SU-DHL-6 (cell line): ENCODE data around the gene SHOX.

Experiments
- H2AFZ ChIP-seq: fragments of 200-600 bp; sonication (generic); 2 replicates; pipeline ENCODE4 v1.6.1; 2014; ENCODE audit warnings: low read depth, mild to moderate bottlenecking, moderate library complexity, mixed read lengths, antibody characterized with exemption, low read length; ENCODE audit not compliant: severe bottlenecking
- H3F3A ChIP-seq: fragments of 200-600 bp; shearing (Covaris generic); 2 replicates; pipeline ENCODE4 v1.6.0; 2016; ENCODE audit warnings: antibody characterized with exemption, mild to moderate bottlenecking; ENCODE audit not compliant: insufficient read depth
- H3K27ac ChIP-seq: fragments of 200-600 bp; sonication (generic); 2 replicates; pipeline ENCODE4 v1.5.1; 2016; ENCODE audit warnings: low read depth, mild to moderate bottlenecking, low read length, moderate library complexity, mixed read lengths
- H3K27me3 ChIP-seq: fragments of 200-600 bp; sonication (generic), shearing (Covaris generic); 2 replicates; pipeline ENCODE4 v1.6.0; 2014; ENCODE audit warnings: mild to moderate bottlenecking, low read length
- H3K36me3 ChIP-seq: fragments of 200-600 bp; sonication (generic); 2 replicates; pipeline ENCODE4 v1.6.1; 2014; ENCODE audit warnings: mild to moderate bottlenecking, low read length, mixed read lengths
- H3K4me2 ChIP-seq: fragments of 300-600, 200-600 bp; shearing (Covaris generic), sonication (generic); 2 replicates; pipeline ENCODE4 v1.6.0; 2014; ENCODE audit warnings: low read length, low read depth, mild to moderate bottlenecking; ENCODE audit not compliant: poor library complexity, severe bottlenecking
- H3K4me3 ChIP-seq: fragments of 200-600 bp; sonication (generic); 2 replicates; pipeline ENCODE4 v1.5.1; 2014; ENCODE audit warnings: antibody characterized with exemption, low read length, mild to moderate bottlenecking, mixed read lengths; ENCODE audit not compliant: insufficient read depth, poor library complexity, severe bottlenecking
- H3K79me2 ChIP-seq: fragments of 200-600 bp; sonication (generic); 2 replicates; pipeline ENCODE4 v1.6.1; 2014; ENCODE audit warnings: mild to moderate bottlenecking, low read length, moderate library complexity; ENCODE audit not compliant: insufficient read depth
- H3K9ac ChIP-seq: fragments of 200-600 bp; sonication (generic); 2 replicates; pipeline ENCODE4 v1.7.0; 2014; ENCODE audit warnings: mild to moderate bottlenecking, low read length
- H3K9me2 ChIP-seq: fragments of 200-600 bp; sonication (generic); replicated peaks from 2 replicates; pipeline ENCODE4 v1.6.1; 2014; ENCODE audit warnings: low read length; ENCODE audit not compliant: insufficient read depth
- H3K9me3 ChIP-seq: fragments of 200-600 bp; sonication (generic); 2 replicates; pipeline ENCODE4 v1.6.1; 2014; ENCODE audit warnings: low read length, mixed read lengths; ENCODE audit not compliant: insufficient read depth
- H4K20me1 ChIP-seq: fragments of 200-600 bp; sonication (generic); 2 replicates; pipeline ENCODE4 v1.6.1; 2014; ENCODE audit warnings: low read depth, mild to moderate bottlenecking, antibody characterized with exemption, low read length, moderate library complexity, mixed read lengths
- EZH2phosphoT487 ChIP-seq: fragments of 200-600 bp; sonication (generic), shearing (Covaris generic); conservative IDR thresholded peaks from 2 replicates; pipeline ENCODE4 v1.6.1; 2018; ENCODE audit warnings: mild to moderate bottlenecking, antibody characterized with exemption, low read length, moderate library complexity, mixed read lengths
- TF ChIP-seq, protein P1 (sequence below): fragments of 200-600 bp; sonication (generic); IDR thresholded peaks from one replicate; pipeline ENCODE4 v1.5.1; 2017; ENCODE audit warnings: antibody characterized with exemption, mild to moderate bottlenecking, low read length, moderate library complexity; ENCODE audit not compliant: insufficient read depth, poor library complexity, severe bottlenecking

The SHOX gene

DNA sequence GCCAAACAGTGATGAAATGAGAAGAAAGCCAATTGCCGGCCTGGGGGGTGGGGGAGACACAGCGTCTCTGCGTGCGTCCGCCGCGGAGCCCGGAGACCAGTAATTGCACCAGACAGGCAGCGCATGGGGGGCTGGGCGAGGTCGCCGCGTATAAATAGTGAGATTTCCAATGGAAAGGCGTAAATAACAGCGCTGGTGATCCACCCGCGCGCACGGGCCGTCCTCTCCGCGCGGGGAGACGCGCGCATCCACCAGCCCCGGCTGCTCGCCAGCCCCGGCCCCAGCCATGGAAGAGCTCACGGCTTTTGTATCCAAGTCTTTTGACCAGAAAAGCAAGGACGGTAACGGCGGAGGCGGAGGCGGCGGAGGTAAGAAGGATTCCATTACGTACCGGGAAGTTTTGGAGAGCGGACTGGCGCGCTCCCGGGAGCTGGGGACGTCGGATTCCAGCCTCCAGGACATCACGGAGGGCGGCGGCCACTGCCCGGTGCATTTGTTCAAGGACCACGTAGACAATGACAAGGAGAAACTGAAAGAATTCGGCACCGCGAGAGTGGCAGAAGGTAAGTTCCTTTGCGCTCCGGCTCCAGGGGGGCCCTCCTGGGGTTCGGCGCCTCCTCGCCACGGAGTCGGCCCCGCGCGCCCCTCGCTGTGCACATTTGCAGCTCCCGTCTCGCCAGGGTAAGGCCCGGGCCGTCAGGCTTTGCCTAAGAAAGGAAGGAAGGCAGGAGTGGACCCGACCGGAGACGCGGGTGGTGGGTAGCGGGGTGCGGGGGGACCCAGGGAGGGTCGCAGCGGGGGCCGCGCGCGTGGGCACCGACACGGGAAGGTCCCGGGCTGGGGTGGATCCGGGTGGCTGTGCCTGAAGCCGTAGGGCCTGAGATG lies at the start of gene SHOX:
Gene SHOX, plus strand, starts transcription at position 180 of the 885 bp plus-strand sequence. Its CDS starts 107 bp downstream, at position 287.
- no peaks in the 10 kb centered on the region for H3K36me3 ChIP-seq
- no peak within 1 kb of the TSS for H3K4me3 ChIP-seq
- H3K27me3 ChIP-seq = no peaks in the 10 kb centered on the region
- no peaks in the 10 kb centered on the region for H3K79me2 ChIP-seq
- no peaks in the 10 kb centered on the region for H3K9me3 ChIP-seq
- no peak within 1 kb of the TSS for H3K9ac ChIP-seq
- H3K27ac ChIP-seq = no peak within 1 kb of the TSS
- no peaks in the 10 kb centered on the region for H4K20me1 ChIP-seq
- H3K9me2 ChIP-seq = no peaks in the 10 kb centered on the region
- H3K4me2 ChIP-seq = no peak within 1 kb of the TSS
- H3F3A ChIP-seq = no peaks in the 10 kb centered on the region
- no peak for TF ChIP-seq EZH2phosphoT487
- TF ChIP-seq, protein P1, sequence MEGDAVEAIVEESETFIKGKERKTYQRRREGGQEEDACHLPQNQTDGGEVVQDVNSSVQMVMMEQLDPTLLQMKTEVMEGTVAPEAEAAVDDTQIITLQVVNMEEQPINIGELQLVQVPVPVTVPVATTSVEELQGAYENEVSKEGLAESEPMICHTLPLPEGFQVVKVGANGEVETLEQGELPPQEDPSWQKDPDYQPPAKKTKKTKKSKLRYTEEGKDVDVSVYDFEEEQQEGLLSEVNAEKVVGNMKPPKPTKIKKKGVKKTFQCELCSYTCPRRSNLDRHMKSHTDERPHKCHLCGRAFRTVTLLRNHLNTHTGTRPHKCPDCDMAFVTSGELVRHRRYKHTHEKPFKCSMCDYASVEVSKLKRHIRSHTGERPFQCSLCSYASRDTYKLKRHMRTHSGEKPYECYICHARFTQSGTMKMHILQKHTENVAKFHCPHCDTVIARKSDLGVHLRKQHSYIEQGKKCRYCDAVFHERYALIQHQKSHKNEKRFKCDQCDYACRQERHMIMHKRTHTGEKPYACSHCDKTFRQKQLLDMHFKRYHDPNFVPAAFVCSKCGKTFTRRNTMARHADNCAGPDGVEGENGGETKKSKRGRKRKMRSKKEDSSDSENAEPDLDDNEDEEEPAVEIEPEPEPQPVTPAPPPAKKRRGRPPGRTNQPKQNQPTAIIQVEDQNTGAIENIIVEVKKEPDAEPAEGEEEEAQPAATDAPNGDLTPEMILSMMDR = no peak
- H2AFZ ChIP-seq = no peak within 1 kb of the TSS

DNA sequence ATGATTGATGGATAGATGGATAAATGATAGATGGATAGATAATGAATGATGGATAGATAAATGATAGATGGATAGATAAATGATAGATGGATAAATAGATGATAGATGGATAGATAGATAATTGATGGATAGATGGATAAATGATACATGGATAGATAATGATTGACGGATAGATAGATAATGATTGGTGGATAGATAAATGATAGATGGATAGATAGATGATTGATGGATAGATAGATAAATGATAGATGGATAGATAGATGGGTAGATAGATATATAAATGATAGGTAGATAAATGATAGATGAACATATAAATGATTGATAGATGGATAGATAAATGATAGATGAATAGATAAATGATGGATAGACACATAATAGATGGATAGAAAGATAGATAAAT lies 49.5 kb upstream of the SHOX start:
- Histone ChIP-seq H4K20me1 (no peaks in the 10 kb centered on the region), H3K27ac (no peak overlapping the region), H3K9me2 (no peaks in the 10 kb centered on the region), H3K4me3 (no peak overlapping the region), H3K9ac (no peak overlapping the region), H3F3A (no peaks in the 10 kb centered on the region), H3K4me2 (no peak overlapping the region), H3K79me2 (no peaks in the 10 kb centered on the region), H3K9me3 (no peaks in the 10 kb centered on the region), H3K27me3 (no peaks in the 10 kb centered on the region), H2AFZ (no peak overlapping the region), H3K36me3 (no peaks in the 10 kb centered on the region)
- TF ChIP-seq, protein P1 = no peak
- no peak for TF ChIP-seq EZH2phosphoT487

DNA sequence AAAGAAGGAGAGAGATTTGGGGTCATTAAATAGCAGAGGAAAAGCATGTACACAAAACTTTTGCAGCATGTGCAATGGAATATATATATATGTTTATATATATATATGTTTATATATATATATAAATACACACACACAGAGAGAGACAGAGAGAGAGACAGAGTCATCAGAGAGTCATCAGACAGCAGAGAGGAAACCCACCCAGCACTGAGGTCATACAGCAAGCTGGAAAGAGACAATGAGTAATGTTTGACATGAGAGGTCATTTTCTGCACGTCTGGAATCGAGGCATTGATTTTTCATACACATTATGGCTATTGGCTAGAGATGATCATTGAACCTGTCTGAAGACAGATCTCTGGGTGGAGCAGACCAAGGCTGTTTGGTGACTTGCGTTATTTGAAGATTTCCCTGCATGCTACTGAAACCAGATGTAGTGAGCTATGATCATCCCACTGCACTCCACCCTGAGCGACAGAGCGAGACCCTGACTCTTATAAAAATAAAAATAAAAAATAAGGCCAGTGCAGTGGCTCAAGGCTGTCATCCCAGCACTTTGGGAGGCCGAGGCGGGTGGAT lies 48.8 kb upstream of the SHOX start:
- H3K79me2 ChIP-seq = no peaks in the 10 kb centered on the region
- no peak overlapping the region for H3K9ac ChIP-seq
- no peaks in the 10 kb centered on the region for H3K27me3 ChIP-seq
- no peaks in the 10 kb centered on the region for H3K36me3 ChIP-seq
- H3K9me3 ChIP-seq = no peaks in the 10 kb centered on the region
- no peak overlapping the region for H3K4me2 ChIP-seq
- H3K9me2 ChIP-seq = no peaks in the 10 kb centered on the region
- no peaks in the 10 kb centered on the region for H3F3A ChIP-seq
- no peak for TF ChIP-seq EZH2phosphoT487
- TF ChIP-seq, protein P1 = no peak
- H2AFZ ChIP-seq = no peak overlapping the region
- H4K20me1 ChIP-seq = no peaks in the 10 kb centered on the region
- H3K4me3 ChIP-seq = no peak overlapping the region
- H3K27ac ChIP-seq = no peak overlapping the region
